ENCODE measurements around the gene NLRP12.

NLRP12 gene

DNA sequence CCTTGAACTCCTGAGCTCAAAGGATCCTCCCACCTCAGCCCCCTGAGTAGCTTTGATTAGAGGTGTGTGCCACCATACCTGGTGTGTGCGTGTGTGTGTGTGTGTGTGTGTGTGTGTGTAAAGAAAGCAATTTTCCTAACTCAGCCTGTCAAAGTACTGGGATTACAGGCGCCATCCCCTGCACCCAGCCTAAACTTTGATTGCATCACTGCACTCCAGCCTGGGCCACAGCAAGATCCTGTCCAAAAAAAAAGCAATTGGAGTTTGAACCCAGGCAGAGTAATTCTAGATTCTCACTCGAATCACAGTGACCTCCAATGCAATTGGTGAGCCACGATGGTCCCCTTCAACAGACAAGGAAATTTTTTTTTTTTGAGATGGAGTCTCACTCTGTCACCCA is 29.1 kb downstream of the NLRP12 start:
- no peak overlapping the region for H3K4me3 ChIP-seq (ENCODE audit: low read depth, low read length)
- TF ChIP-seq, protein P1, sequence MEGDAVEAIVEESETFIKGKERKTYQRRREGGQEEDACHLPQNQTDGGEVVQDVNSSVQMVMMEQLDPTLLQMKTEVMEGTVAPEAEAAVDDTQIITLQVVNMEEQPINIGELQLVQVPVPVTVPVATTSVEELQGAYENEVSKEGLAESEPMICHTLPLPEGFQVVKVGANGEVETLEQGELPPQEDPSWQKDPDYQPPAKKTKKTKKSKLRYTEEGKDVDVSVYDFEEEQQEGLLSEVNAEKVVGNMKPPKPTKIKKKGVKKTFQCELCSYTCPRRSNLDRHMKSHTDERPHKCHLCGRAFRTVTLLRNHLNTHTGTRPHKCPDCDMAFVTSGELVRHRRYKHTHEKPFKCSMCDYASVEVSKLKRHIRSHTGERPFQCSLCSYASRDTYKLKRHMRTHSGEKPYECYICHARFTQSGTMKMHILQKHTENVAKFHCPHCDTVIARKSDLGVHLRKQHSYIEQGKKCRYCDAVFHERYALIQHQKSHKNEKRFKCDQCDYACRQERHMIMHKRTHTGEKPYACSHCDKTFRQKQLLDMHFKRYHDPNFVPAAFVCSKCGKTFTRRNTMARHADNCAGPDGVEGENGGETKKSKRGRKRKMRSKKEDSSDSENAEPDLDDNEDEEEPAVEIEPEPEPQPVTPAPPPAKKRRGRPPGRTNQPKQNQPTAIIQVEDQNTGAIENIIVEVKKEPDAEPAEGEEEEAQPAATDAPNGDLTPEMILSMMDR (IDR thresholded peaks at IDR 0.05; ENCODE audit: low read depth, low read length), result no peak
- in situ Hi-C loops (cut with HindIII; ENCODE audit: low sequenced_read_pairs), result no loop called here
- DNase-seq (ENCODE audit: low read depth, low spot score), result no peak

GRCh38 chr19:53792721-53793433 is 31.2 kb downstream of the NLRP12 start:
- peak; percentile 79 for DNase-seq (ENCODE audit: low read depth, low spot score)
- in situ Hi-C loops (cut with HindIII; ENCODE audit: low sequenced_read_pairs), result no loop called here
- TF ChIP-seq, protein P1 (IDR thresholded peaks at IDR 0.05; ENCODE audit: low read depth, low read length), result peak; percentile 98
- H3K4me3 ChIP-seq (ENCODE audit: low read depth, low read length), result no peak overlapping the region

DNA sequence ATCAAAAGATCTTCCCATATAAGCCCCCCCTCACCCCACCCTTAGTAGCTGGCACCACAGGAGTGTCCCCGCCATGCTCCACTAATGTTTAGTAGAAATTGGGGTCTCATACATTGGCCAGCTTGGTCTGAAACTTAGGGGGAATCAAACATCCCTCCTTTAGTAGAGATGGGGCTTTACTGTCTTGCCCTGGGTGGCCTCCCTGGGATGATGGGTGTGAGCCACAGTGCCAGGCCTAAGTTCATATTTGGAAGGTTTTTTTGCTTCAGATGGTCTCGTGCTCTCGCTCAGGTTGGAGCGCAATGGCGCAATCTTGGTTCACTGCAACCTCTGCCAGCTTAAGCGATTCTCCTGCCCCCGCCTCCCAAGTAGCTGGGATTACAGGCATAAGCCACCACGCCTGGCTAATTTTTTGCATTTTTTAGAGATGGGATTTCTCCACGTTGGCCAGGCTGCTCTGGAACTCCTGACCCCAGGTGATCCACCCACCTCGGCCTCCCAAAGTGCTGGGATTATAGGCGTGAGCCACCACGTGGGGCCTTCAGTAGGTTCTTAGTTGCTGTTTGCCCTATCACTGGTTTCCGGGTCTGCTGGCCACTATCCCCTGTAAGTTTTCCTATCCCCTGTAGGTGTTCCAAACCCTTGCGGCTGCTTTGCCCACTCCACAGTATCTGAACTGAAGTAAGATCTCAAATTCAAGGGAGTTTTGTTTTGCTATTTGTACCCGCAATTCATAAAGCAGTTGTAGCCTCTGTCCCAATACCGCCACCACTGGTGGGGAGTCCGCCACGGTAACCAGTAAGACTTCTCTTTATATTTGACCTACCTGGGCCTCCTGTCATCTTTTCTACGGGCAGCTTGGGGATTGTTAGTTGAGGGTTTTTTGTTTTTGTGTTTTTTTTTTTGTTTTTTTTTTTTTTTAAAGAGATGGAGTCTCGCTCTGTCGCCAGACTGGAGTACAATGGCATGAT is 34.1 kb downstream of the NLRP12 start:
- H3K4me3 ChIP-seq (ENCODE audit: low read depth, low read length), result no peak overlapping the region
- TF ChIP-seq, protein P1 (IDR thresholded peaks at IDR 0.05; ENCODE audit: low read depth, low read length), result no peak
- DNase-seq (ENCODE audit: low read depth, low spot score), result no peak
- in situ Hi-C loops (cut with HindIII; ENCODE audit: low sequenced_read_pairs), result no loop called here

GRCh38 chr19:53787266-53787665 is 36.8 kb downstream of the NLRP12 start:
- H3K4me3 ChIP-seq (ENCODE audit: low read depth, low read length), result no peak overlapping the region
- DNase-seq (ENCODE audit: low read depth, low spot score), result no peak
- TF ChIP-seq, protein P1 (IDR thresholded peaks at IDR 0.05; ENCODE audit: low read depth, low read length), result no peak
- in situ Hi-C loops (cut with HindIII; ENCODE audit: low sequenced_read_pairs), result no loop called here

DNA sequence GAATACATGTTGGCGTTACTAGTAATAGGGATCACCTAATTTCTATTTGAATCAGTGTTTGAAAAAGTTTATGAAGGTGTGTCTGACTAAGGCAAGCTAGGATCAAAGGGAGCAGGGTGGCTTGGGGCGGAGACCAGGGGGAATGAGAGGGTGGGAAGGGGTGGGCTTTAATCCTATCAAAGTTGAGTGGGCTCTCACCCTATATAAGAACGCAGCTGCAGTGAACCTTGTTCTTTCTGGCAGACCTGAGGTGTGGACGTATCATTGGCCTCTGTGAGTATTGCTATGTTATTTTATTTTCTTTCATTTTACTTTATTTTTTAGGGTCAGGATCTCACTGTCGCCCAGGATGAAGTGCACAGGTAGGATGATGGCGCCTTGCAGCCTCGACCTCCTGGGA is 37.4 kb downstream of the NLRP12 start:
- in situ Hi-C loops (cut with HindIII; ENCODE audit: low sequenced_read_pairs), result no loop called here
- TF ChIP-seq, protein P1 (IDR thresholded peaks at IDR 0.05; ENCODE audit: low read depth, low read length), result no peak
- DNase-seq (ENCODE audit: low read depth, low spot score), result no peak
- H3K4me3 ChIP-seq (ENCODE audit: low read depth, low read length), result no peak overlapping the region

- DNase-seq (ENCODE audit: low read depth, low spot score), result no peak
- TF ChIP-seq, protein P1 (IDR thresholded peaks at IDR 0.05; ENCODE audit: low read depth, low read length), result no peak
- no peak overlapping the region for H3K4me3 ChIP-seq (ENCODE audit: low read depth, low read length)
- in situ Hi-C loops (cut with HindIII; ENCODE audit: low sequenced_read_pairs), result no loop called here
Observed at GRCh38 chr19:53785196-53785889, 38.8 kb downstream of the NLRP12 start.
